Endothelial cell of umbilical vein (primary cell): Measurements from ENCODE around the gene GDF11. TPM values are rescaled to one million over a fixed set of nuclear protein-coding genes. Genes with fewer than 3 reads are reported as not detected.
"Not testable (repeated sequence)": the region's sequence is repeated elsewhere in the genome, so short reads cannot be mapped to it uniquely, and the experiment has no call there.

ENCODE experiments used
- BruUV-seq: library from RNA; stranded (reverse); fragments of 400-500 nt; replicated peaks from 2 replicates; lab custom pipeline; 2021; lab: Mats Ljungman, UMichigan
- CTCF ChIA-PET: fragments of 300-600, 350-600 bp; sonication (Branson Sonifier 250); formaldehyde crosslinking; loops from one replicate; lab custom pipeline; 2021; ENCODE audit warnings: antibody characterized with exemption, inconsistent platforms; lab: Charles Lee
- POLR2A ChIA-PET: fragments of 300-600, 350-600 bp; sonication (Branson Sonifier 250); formaldehyde crosslinking; loops from one replicate; lab custom pipeline; 2021; ENCODE audit warnings: antibody characterized with exemption, inconsistent platforms; lab: Charles Lee
- DNase-seq: peaks from one replicate; pipeline ENCODE4 v3.0.0-alpha.2; 2011; ENCODE audit warnings: low read depth, low spot score
- FAIRE-seq: peaks from 2 replicates; lab custom pipeline; 2011; peaks lifted over from hg19 to GRCh38; lab: Jason Lieb, UNC
- H2AFZ ChIP-seq: 2 replicates; pipeline ENCODE4 v1.6.0; 2012; ENCODE audit warnings: low read depth, low read length, control low read depth, inconsistent platforms
- H3K27ac ChIP-seq: 2 replicates; pipeline ENCODE4 v1.5.1; 2011; ENCODE audit warnings: low read depth, mild to moderate bottlenecking, control low read depth, low read length, moderate library complexity; ENCODE audit not compliant: insufficient read depth
- H3K27me3 ChIP-seq, 2 experiments: 2 replicates each; pipeline versions ENCODE4 v1.6.0 to v1.6.1; 2011; ENCODE audit warnings: low read length in 2 of 2, mixed read lengths in 1 of 2; ENCODE audit not compliant: control insufficient read depth in 2 of 2, insufficient read depth in 2 of 2
- H3K36me3 ChIP-seq, 2 experiments: 2 replicates in 1 of 2; 3 replicates in 1 of 2; pipeline ENCODE4 v1.5.1; 2011; ENCODE audit warnings: low read length in 2 of 2, mild to moderate bottlenecking in 1 of 2, moderate library complexity in 1 of 2; ENCODE audit not compliant: control insufficient read depth in 2 of 2, insufficient read depth in 2 of 2; ENCODE audit errors: extremely low read depth in 1 of 2
- H3K4me1 ChIP-seq: 3 replicates; pipeline ENCODE4 v1.5.1; 2011; ENCODE audit warnings: mild to moderate bottlenecking, low read length; ENCODE audit not compliant: control insufficient read depth, insufficient read depth; ENCODE audit errors: extremely low read depth
- H3K4me2 ChIP-seq: 2 replicates; pipeline ENCODE4 v1.6.1; 2011; ENCODE audit warnings: low read length, control low read depth, mixed read lengths; ENCODE audit not compliant: insufficient read depth
- H3K4me3 ChIP-seq, 3 experiments: fragments of 200-600 bp in 1 of 3; sonication (generic), shearing (Covaris generic) in 1 of 3; replicated peaks in 1 of 3; 2 replicates each; pipeline ENCODE4 v1.5.1; 2011 to 2016; ENCODE audit warnings: control low read depth in 3 of 3, low read length in 3 of 3, mild to moderate bottlenecking in 2 of 3, inconsistent platforms in 1 of 3, low read depth in 1 of 3, moderate library complexity in 1 of 3; ENCODE audit not compliant: insufficient read depth in 1 of 3
- H3K79me2 ChIP-seq: 2 replicates; pipeline ENCODE4 v1.6.0; 2012; ENCODE audit warnings: low read length, inconsistent platforms; ENCODE audit not compliant: control insufficient read depth, insufficient read depth
- H3K9ac ChIP-seq: replicated peaks from 2 replicates; pipeline ENCODE3; 2011; ENCODE audit warnings: low read length, control low read depth; ENCODE audit not compliant: insufficient read depth; ENCODE audit errors: extremely low read depth
- H3K9me1 ChIP-seq: replicated peaks from 3 replicates; pipeline ENCODE4 v1.6.0; 2011; ENCODE audit warnings: mild to moderate bottlenecking, low read length; ENCODE audit not compliant: control insufficient read depth, insufficient read depth; ENCODE audit errors: extremely low read depth
- H3K9me3 ChIP-seq: replicated peaks from 2 replicates; pipeline ENCODE4 v1.5.1; 2012; ENCODE audit warnings: low read length, inconsistent platforms; ENCODE audit not compliant: control insufficient read depth, insufficient read depth
- H4K20me1 ChIP-seq: replicated peaks from 2 replicates; pipeline ENCODE3; 2011; ENCODE audit warnings: mild to moderate bottlenecking, low read length; ENCODE audit not compliant: control insufficient read depth, insufficient read depth; ENCODE audit errors: extremely low read depth
- FOS ChIP-seq: IDR thresholded peaks from 2 replicates; pipeline ENCODE4 v1.6.1; 2011; ENCODE audit warnings: mild to moderate bottlenecking, low read length, moderate library complexity, borderline replicate concordance; ENCODE audit not compliant: insufficient read depth
- MYC ChIP-seq: IDR thresholded peaks from one replicate; pipeline ENCODE4 v1.6.1; 2011; ENCODE audit warnings: mild to moderate bottlenecking, low read depth, low read length
- dilution Hi-C: fragments of 300-500 bp; cut with MboI; formaldehyde crosslinking; loops from one replicate; pipeline ENCODE4 v1.15.0; 2019; ENCODE audit warnings: low sequenced_read_pairs; ENCODE audit not compliant: extremely low pct_ligation_motif_present
- intact Hi-C: fragments of 100-400 bp; cut with micrococcal nuclease; formaldehyde crosslinking; loops from one replicate; pipeline ENCODE4 v1.10.0; 2022
- polyA plus RNA-seq, 4 experiments: library from polyadenylated mRNA; depleted of rRNA in 3 of 4; stranded (reverse) in 3 of 4; unstranded in 1 of 4; fragments of >200 nt; gene quantifications; 2 replicates each; pipeline versions ENCODE4 v1.2.1 to v1.2.3, GENCODE V29; 2011 to 2012; ENCODE audit warnings: missing spikeins in 1 of 4
- total RNA-seq: library from RNA; stranded (reverse); gene quantifications from 2 replicates; pipeline ENCODE4 v1.2.3, GENCODE V29; 2021

The GDF11 gene
- total and polyA plus RNA-seq, 2 donors (not counting 3 experiments of a cell fraction or from before 2014, with no cell fraction given), result 10.0 to 18.7 TPM

DNA sequence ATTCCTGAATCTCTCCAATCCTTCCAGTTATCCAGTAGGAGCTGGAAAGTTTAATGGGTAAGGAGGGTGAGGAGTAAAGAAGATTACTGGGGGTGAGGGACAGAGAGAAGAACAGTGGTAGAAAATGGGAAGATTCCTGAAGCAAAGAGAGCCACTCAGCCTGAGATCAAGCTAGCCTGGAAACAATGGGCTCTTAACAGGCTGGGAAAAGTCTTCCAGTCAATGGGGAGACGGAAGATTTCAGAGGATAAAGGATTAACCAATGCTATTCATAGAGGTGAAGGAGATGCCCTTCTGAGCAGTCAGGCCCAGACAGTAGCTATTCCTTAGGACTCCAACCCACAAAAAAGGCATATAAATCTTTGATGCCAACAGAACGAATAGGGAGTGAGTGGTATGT lies 14.8 kb downstream of the GDF11 start:
- ChIA-PET CTCF (interaction anchor here (1.1 to 2.1 kb wide), 2 partner anchors 15 to 19 kb away, joined by 6 to 11 read pairs; no protein-coding TSS in a partner anchor), POLR2A (no interaction called here)
- dilution Hi-C loops, result loop anchor here (10.0 kb wide), 1 partner anchor 227 kb away; no protein-coding TSS in a partner anchor
- no TSS peak for BruUV-seq
- H2AFZ ChIP-seq, result no peak overlapping the region
- H3K79me2 ChIP-seq, result no peaks in the 10 kb centered on the region
- intact Hi-C loops, result no loop called here
- no peak overlapping the region for H3K4me3 ChIP-seq
- no peaks in the 10 kb centered on the region for H4K20me1 ChIP-seq
- TF ChIP-seq FOS (no peak), MYC (no peak)
- H3K36me3 ChIP-seq, result peaks cover 21 to 27% of the 10 kb centered on the region in 2 experiments
- no peaks in the 10 kb centered on the region for H3K9me3 ChIP-seq
- FAIRE-seq (no peak), DNase-seq (no peak)
- no peaks in the 10 kb centered on the region for H3K27me3 ChIP-seq
- H3K4me1 ChIP-seq, result no peaks in the 10 kb centered on the region
- no peak overlapping the region for H3K27ac ChIP-seq
- H3K9me1 ChIP-seq, result no peaks in the 10 kb centered on the region
- no peak overlapping the region for H3K4me2 ChIP-seq
- no peak overlapping the region for H3K9ac ChIP-seq

DNA sequence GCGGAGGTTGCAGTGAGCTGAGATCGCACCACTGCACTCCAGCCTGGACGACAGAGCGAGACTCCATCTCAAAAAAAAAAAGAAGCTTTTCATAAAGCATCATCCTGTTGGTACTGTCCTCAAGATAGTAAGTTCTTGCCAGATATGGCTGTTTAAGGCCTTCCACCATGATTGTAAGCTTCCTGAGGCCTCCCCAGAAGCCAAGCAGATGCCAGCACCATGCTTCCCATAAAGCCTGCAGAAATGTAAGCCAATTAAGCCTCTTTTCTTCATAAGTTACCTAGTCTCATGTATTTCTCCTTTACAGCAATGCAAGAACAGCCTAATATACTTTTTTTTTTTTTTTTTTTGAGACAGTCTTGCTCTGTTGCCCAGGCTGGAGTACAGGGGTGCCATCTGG lies 15.7 kb downstream of the GDF11 start:
- H3K4me1 ChIP-seq, H3K79me2 ChIP-seq, H3K4me3 ChIP-seq, H3K27me3 ChIP-seq, H4K20me1 ChIP-seq, H3K9me1 ChIP-seq, DNase-seq, FAIRE-seq, H2AFZ ChIP-seq, POLR2A ChIA-PET, intact Hi-C loops, H3K27ac ChIP-seq, H3K4me2 ChIP-seq, H3K9me3 ChIP-seq, BruUV-seq, H3K9ac ChIP-seq: not testable (repeated sequence)
- peaks cover 18 to 26% of the 10 kb centered on the region in 2 experiments for H3K36me3 ChIP-seq
- CTCF ChIA-PET, result interaction anchor here (0.8 kb wide), 1 partner anchor 39 kb away, joined by 4 read pairs; no protein-coding TSS in a partner anchor
- dilution Hi-C loops, result loop anchor here (10.0 kb wide), 1 partner anchor 226 kb away; no protein-coding TSS in a partner anchor
